ENCODE results near the gene AREG.

DNA sequence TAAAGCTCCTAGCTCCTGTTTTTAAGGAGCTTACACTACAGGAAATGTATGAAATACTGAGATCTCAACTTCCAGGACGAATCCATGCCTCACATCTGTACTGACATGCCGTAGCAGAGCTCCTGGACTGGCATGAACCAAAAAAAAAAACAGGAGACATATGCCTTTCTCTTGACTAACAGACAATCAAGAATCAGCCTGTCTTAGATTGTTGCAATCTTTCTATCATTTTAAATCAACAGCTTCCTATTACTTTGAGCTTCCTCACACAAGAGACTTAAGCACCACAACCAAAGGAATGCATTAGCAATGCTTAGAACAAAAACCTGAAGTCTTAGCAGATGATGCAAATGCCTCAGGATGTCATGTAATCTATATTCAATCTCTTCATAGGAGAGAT is 34.7 kb upstream of the AREG start:
- TF ChIP-seq, protein P1, sequence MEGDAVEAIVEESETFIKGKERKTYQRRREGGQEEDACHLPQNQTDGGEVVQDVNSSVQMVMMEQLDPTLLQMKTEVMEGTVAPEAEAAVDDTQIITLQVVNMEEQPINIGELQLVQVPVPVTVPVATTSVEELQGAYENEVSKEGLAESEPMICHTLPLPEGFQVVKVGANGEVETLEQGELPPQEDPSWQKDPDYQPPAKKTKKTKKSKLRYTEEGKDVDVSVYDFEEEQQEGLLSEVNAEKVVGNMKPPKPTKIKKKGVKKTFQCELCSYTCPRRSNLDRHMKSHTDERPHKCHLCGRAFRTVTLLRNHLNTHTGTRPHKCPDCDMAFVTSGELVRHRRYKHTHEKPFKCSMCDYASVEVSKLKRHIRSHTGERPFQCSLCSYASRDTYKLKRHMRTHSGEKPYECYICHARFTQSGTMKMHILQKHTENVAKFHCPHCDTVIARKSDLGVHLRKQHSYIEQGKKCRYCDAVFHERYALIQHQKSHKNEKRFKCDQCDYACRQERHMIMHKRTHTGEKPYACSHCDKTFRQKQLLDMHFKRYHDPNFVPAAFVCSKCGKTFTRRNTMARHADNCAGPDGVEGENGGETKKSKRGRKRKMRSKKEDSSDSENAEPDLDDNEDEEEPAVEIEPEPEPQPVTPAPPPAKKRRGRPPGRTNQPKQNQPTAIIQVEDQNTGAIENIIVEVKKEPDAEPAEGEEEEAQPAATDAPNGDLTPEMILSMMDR (IDR thresholded peaks at IDR 0.05), result no peak
- TF ChIP-seq POLR2A (IDR thresholded peaks at IDR 0.05) (no peak), POLR2AphosphoS5 (IDR thresholded peaks at IDR 0.05) (no peak)
